NT2/D1 (cell line): ENCODE results near the gene CAPN6.

Experiments used
- DNase-seq: peaks from one replicate; pipeline ENCODE4 v3.0.0-alpha.2; 2011; ENCODE audit warnings: low read depth, low spot score
- H3K27me3 ChIP-seq: 2 replicates; pipeline ENCODE4 v1.6.0; 2011; ENCODE audit warnings: mild to moderate bottlenecking; ENCODE audit not compliant: insufficient read length, insufficient read depth
- H3K36me3 ChIP-seq: 2 replicates; pipeline ENCODE4 v1.6.1; 2011; ENCODE audit warnings: mild to moderate bottlenecking, low read length, mixed read lengths; ENCODE audit not compliant: insufficient read depth, insufficient read length
- H3K4me1 ChIP-seq: 2 replicates; pipeline ENCODE4 v1.5.1; 2011; ENCODE audit not compliant: insufficient read depth, insufficient read length
- H3K4me3 ChIP-seq: 2 replicates; pipeline ENCODE4 v1.5.1; 2011; ENCODE audit warnings: low read depth; ENCODE audit not compliant: insufficient read length
- H3K9ac ChIP-seq: 2 replicates; pipeline ENCODE4 v1.6.0; 2011; ENCODE audit warnings: low read depth; ENCODE audit not compliant: insufficient read length
- H3K9me3 ChIP-seq: 2 replicates; pipeline ENCODE4 v1.5.1; 2011; ENCODE audit warnings: mild to moderate bottlenecking, low read length; ENCODE audit not compliant: insufficient read depth
- SUZ12 ChIP-seq: IDR thresholded peaks from 2 replicates; pipeline ENCODE4 v1.6.1; 2011; ENCODE audit not compliant: insufficient read length, insufficient read depth; ENCODE audit errors: extremely low read depth
- YY1 ChIP-seq: IDR thresholded peaks from 2 replicates; pipeline ENCODE4 v1.6.1; 2011; ENCODE audit not compliant: insufficient read length, insufficient read depth
- ZNF274 ChIP-seq: IDR thresholded peaks from 2 replicates; pipeline ENCODE4 v1.6.1; 2011; ENCODE audit warnings: mild to moderate bottlenecking, low read depth, low read length

Gene CAPN6

DNA sequence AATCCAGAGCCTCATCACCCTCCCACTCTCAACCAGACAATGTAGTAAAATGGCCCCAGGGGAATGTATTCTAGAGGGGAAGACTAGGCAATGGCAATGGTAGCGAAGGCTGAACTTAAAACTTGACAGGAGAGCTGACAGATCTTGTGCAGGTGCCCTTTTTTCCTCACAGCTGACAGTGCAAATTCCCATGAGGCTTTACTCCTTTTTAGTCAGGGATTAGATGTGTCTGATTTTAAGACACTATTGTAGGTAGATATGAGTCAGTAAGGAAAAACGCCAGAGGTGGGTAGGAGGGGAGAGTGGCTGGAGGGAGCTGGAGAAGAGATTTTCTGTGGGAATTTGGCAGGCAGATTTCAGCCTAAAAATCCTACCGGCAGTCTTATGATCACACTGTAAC lies 10.7 kb downstream of the CAPN6 start:
- no peaks in the 10 kb centered on the region for H3K36me3 ChIP-seq
- no peak overlapping the region for H3K9ac ChIP-seq
- no peak overlapping the region for H3K4me3 ChIP-seq
- H3K4me1 ChIP-seq, result no peaks in the 10 kb centered on the region
- no peaks in the 10 kb centered on the region for H3K9me3 ChIP-seq
- H3K27me3 ChIP-seq, result no peaks in the 10 kb centered on the region
- DNase-seq, result no peak
- TF ChIP-seq ZNF274, result no peak
- TF ChIP-seq YY1, result no peak
- no peak for TF ChIP-seq SUZ12

- Histone ChIP-seq H3K4me3 (no peak overlapping the region), H3K9me3 (no peaks in the 10 kb centered on the region), H3K36me3 (no peaks in the 10 kb centered on the region), H3K27me3 (no peaks in the 10 kb centered on the region), H3K4me1 (no peaks in the 10 kb centered on the region), H3K9ac (no peak overlapping the region)
- TF ChIP-seq ZNF274 (no peak), SUZ12 (no peak), YY1 (no peak)
- DNase-seq, result no peak
Measured at GRCh38 chrX:111257733-111258132, 12.6 kb downstream of the CAPN6 start.

DNA sequence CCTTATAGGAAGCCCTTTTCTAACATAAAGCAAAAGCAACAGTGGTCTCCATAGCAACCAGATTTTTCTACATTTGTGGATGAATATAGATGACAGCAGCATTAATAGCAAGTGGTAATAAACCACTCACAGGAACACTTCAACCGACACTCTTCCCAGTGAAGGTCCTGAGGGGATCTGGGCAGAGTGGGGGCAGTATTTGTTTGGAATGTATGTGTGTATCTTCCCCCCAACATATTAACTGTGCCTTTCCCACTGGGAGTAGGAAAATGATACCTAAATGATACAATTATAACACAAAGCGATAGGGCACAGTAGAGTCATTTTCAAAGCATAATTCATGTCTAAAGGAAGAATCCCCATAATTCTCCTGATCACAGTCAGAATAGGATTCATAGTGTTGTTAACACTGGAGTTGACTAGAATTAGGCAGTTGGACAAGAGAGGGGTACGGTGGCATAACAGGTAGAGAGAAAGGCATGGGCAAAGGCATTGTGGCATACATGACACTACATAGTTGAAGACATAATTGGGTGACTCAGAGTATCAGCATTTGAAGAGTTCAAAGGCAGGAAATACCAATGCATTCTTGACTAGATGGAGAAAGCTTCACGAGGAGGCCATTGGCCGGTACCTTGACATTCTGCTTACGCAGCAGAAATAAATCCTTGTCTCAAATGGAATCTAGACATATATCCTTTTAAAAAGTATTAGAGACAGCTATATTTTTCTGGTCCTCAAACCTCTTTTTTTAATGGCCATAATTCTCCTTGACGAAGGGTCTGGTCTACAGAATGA lies 15.2 kb downstream of the CAPN6 start:
- H3K9ac ChIP-seq, result no peak overlapping the region
- DNase-seq, result peak; percentile 13
- H3K4me3 ChIP-seq, result no peak overlapping the region
- H3K4me1 ChIP-seq, result no peaks in the 10 kb centered on the region
- H3K9me3 ChIP-seq, result no peaks in the 10 kb centered on the region
- H3K36me3 ChIP-seq, result no peaks in the 10 kb centered on the region
- H3K27me3 ChIP-seq, result no peaks in the 10 kb centered on the region
- TF ChIP-seq SUZ12 (no peak), ZNF274 (no peak)

- H3K36me3 ChIP-seq, result peaks cover 2% of the 10 kb centered on the region
- no peaks in the 10 kb centered on the region for H3K27me3 ChIP-seq
- DNase-seq, result no peak
- H3K4me3 ChIP-seq, result no peak overlapping the region
- H3K9ac ChIP-seq, result no peak overlapping the region
- H3K9me3 ChIP-seq, result no peaks in the 10 kb centered on the region
- TF ChIP-seq YY1, result no peak
- no peak for TF ChIP-seq ZNF274
- no peak for TF ChIP-seq SUZ12
- H3K4me1 ChIP-seq, result no peaks in the 10 kb centered on the region
Measured at GRCh38 chrX:111244235-111244750, 26.0 kb downstream of the CAPN6 start.

DNA sequence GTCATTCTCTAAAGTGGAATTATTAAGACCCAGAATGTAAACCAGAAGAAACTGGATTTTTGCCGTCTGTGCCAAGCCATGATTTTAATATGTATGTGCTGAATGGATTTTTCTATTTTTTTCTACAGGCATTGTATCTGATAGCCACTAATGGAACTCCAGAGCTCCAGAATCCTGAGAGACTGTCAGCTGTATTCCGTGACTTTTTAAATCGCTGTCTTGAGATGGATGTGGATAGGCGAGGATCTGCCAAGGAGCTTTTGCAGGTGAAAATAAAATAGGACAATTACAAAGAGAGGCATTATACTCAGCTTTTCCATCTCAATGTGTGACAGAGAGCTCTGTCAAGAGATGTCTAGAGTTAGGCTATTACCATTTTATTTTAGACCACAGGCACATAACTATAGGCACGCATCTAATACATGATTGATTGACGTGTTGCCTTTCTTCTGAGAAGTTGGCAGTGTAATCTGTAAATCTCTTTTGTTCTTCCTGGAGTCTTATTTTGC lies 53.9 kb downstream of the CAPN6 start:
- Histone ChIP-seq H3K4me3 (no peak overlapping the region), H3K27me3 (no peaks in the 10 kb centered on the region), H3K9me3 (no peaks in the 10 kb centered on the region), H3K4me1 (no peaks in the 10 kb centered on the region), H3K36me3 (no peaks in the 10 kb centered on the region), H3K9ac (no peak overlapping the region)
- TF ChIP-seq SUZ12, result no peak
- TF ChIP-seq YY1, result no peak
- no peak for TF ChIP-seq ZNF274
- no peak for DNase-seq

GRCh38 chrX:111207851-111208250 lies 62.4 kb downstream of the CAPN6 start:
- Histone ChIP-seq H3K36me3 (no peaks in the 10 kb centered on the region), H3K27me3 (no peaks in the 10 kb centered on the region), H3K4me3 (no peak overlapping the region), H3K4me1 (no peaks in the 10 kb centered on the region), H3K9ac (no peak overlapping the region), H3K9me3 (no peaks in the 10 kb centered on the region)
- no peak for DNase-seq
- TF ChIP-seq ZNF274 (no peak), SUZ12 (no peak), YY1 (no peak)

GRCh38 chrX:111200327-111200726 lies 70.0 kb downstream of the CAPN6 start:
- Histone ChIP-seq H3K4me1 (no peaks in the 10 kb centered on the region), H3K27me3 (no peaks in the 10 kb centered on the region), H3K4me3 (no peak overlapping the region), H3K9me3 (no peaks in the 10 kb centered on the region), H3K9ac (no peak overlapping the region), H3K36me3 (no peaks in the 10 kb centered on the region)
- TF ChIP-seq YY1, result no peak
- no peak for TF ChIP-seq ZNF274
- TF ChIP-seq SUZ12, result no peak
- no peak for DNase-seq
